NCI-H146 treated with DMSO at 0.1 percent for 48 hours (cell line): ENCODE measurements around the gene GLMN.

Source experiments
- DNase-seq: peaks from one replicate; lab custom pipeline; 2025; ENCODE audit not compliant: unreplicated experiment; lab: John Stamatoyannopoulos, UW

The GLMN gene

GRCh38 chr1:92201973-92202372, 96.8 kb downstream of the GLMN start:
- no peak for DNase-seq
